ENCODE measurements around the gene SCAMP5. TPM values are rescaled to one million over a fixed set of nuclear protein-coding genes. Genes with fewer than 3 reads are reported as not detected.

SCAMP5 gene
- total RNA-seq, 1 donor from 2014 or later: 1.9 TPM

GRCh38 chr15:75034615-75035014 is 39.3 kb downstream of the SCAMP5 start:
- intact Hi-C loops (cut with DNase I): no loop called here
- ATAC-seq: no peak
- DNase-seq (ENCODE audit: missing footprints): no peak

- no peak for DNase-seq (ENCODE audit: missing footprints)
- no peak for ATAC-seq
- intact Hi-C loops (cut with DNase I): no loop called here
These were observed 40.9 kb downstream of the SCAMP5 start for GRCh38 chr15:75036212-75036616.

DNA sequence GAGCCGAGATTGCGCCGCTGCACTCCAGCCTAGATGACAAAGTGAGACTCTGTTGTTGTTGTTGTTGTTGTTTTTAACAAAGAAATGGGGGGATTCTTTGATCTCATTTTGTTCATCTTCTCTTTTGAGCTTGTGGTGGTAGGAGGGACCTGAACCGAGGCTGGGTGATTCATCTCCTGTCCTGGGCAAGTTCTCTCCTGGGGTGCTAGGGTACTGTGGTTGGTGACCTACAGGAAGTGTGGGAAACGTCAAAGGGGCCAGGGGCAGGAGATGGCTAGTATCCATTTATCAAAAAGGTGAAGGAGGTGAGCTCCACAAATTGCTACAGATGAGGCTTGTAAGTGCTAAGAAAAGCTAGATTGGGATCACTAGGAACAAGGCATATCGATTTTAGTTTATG is 42.3 kb downstream of the SCAMP5 start:
- DNase-seq (ENCODE audit: missing footprints) (no peak), ATAC-seq (no peak)
- intact Hi-C loops (cut with DNase I): no loop called here

DNA sequence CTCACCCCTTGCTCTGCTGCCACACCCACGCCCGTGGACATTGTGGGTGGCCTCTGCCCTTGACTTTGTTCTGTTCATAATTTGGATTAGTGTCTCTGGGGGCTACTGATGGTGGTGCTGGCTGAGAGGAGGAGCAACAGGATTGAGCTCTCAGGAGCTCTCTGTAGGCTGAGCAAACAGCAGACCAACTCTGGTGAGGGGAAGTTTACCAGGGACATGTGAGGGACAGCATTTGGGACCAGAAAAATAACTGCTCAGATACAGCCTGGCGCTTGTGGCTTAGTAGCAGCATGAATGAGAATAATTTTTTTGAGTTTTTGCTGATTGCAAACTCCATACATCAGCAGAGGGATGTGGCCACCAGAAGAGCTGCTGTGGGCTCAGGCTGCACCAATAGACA is 42.9 kb downstream of the SCAMP5 start:
- no peak for ATAC-seq
- no peak for DNase-seq (ENCODE audit: missing footprints)
- intact Hi-C loops (cut with DNase I): no loop called here

DNA sequence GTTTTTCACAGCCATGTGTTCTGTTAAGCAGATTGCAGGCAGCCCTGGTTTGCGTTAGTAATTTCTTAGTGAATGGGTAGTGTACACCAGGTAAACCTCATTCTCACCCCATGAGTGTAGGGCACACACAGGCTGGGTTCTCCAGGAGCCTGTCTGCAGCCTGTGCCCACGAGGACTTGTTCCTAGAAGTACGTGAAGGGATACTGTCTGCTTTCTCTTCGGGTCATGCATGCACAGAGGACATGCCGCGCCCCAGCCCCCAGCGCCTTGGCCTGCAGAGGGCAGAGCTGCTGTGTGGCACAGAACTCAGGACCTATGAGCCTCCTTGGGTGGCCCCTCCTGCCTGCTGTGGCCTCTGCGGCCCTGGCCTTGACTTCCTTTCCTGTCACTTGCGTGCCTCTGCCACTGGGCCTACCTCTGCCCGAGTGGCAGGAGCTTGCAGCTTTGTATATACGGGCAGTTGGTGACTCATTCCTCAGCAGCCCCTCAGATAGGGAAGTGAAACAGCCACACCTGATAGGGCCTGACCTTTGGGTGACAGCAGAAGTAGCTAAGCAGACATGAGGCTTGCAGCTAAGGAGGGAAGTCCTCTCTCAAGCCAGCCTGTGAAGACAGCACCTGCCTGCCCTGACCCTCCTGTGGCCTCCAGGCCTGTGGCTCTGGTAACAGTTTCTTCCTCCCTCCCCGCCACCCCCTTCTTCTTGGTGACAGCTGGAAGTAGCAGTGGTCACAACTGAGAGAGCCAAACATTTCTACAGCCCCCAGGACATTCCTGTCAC is 47.6 kb downstream of the SCAMP5 start:
- DNase-seq (ENCODE audit: missing footprints) (peak; percentile 96), ATAC-seq (peak; percentile 63)
- intact Hi-C loops (cut with DNase I): loop anchor here (1.0 kb wide), 2 partner anchors 47 to 161 kb away; no protein-coding TSS in a partner anchor

DNA sequence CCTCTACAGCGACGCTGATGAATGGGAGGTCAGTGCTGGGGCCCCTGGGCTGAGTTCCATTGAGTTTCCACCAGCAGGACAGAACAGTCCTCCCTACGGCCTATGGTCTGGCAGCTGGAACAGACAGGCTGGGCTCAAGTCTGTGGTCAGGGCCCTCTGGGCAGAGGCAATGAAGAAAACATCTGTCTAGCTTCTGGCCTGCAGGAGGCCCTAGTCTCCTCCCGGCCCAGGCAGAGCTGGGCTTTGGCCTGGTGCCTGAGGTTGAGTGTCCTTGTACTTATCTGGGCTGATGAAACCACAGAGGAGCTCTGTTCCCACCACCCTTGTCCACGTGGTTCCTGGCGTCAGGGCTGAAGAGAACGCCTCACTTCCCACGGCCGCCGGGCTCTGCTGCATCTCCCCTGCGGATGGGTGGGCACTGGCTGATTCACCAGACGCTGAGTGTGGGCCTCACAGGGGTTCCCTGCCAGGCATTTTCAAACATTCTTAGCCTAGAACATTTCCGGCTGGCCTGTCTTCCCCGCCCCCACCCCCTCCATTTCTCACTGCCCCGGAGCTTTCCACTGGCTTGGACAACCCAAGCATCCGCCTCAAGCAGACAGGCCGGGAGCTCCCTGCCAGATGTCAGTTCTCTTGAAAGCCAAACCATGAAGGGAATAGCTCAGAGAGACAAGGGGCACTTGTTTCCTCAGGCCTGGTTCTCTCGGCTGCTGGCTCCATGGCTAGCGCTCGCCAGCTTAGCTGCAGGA is 48.3 kb downstream of the SCAMP5 start:
- ATAC-seq (peak; percentile 94), DNase-seq (ENCODE audit: missing footprints) (peak; percentile 99)
- intact Hi-C loops (cut with DNase I): loop anchor here (1.0 kb wide), 2 partner anchors 47 to 161 kb away; no protein-coding TSS in a partner anchor

DNA sequence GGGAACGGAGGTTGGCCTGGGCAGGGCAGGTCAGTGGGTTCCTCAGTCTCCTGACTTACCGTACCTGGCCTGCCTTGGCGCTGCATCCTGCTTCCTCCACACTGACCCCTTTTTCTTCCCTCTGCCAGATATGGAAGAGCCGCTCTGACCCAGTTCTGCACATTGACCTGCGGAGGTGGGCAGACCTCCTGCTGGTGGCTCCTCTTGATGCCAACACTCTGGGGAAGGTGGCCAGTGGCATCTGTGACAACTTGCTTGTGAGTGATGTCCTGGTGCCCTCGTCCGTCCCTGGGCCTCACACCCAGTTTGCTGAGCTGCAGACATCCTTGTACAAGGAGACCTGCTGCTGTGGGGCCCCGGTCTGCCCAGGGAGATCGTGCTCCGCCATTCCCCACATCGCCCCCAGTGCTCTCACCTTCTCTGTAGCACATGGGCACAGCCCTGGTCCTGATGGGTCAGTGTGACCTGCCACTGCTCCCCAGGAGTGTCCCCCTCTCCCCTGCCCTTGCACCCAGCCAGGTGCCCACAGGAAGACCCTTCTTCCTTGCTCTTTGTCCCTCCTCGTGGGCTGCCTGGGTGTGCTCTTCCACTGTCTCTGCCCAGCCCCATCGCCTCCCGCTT is 49.0 kb downstream of the SCAMP5 start:
- no peak for DNase-seq (ENCODE audit: missing footprints)
- intact Hi-C loops (cut with DNase I): no loop called here
- ATAC-seq: no peak

DNA sequence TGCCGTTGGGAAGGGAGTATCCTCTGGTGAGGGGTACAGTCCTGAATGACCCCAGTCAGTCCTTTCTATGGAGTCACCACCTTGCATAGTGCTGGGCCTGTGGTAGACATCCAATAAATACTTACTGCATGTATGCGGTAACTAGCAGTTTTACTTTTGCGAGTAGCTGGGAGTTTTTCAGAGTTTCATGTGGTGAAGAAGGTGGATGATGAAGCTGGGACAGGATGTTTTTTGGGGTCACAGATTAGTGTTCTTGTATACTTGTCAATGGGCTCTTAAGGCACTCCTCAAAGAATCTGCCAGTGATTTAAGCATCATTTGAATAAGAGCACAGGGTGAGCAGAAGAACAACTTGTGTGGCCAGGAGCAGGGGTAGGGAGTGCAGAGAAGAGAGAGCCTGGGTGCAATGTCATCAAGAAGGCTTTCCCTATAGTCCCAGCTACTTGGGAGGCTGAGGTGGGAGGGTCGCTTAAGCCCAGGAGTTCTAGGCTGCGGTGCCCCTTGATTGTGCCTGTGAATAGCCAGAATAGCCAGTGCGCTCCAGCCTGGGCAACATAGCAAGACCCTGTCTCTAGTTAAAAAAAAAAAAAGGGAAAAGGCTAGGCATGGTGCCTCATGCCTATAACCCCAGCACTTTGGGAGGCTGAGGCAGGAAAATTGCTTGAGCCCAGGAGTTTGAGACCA is 50.1 kb downstream of the SCAMP5 start:
- intact Hi-C loops (cut with DNase I): no loop called here
- no peak for DNase-seq (ENCODE audit: missing footprints)

DNA sequence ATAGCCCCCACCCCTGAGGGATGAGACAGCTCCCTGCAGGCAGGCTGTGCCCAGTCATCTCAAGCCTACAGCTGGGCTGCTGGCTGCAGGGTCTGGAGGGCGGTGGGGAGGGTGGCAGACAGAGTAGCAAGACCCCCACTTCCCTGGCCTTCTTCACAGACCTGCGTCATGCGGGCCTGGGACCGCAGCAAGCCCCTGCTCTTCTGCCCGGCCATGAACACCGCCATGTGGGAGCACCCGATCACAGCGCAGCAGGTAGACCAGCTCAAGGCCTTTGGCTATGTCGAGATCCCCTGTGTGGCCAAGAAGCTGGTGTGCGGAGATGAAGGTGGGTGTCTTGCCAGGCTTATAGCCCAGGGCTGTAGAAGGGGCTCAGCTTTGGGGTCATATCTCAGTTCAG is 53.0 kb downstream of the SCAMP5 start:
- ATAC-seq (no peak), DNase-seq (ENCODE audit: missing footprints) (no peak)
- intact Hi-C loops (cut with DNase I): no loop called here

More for the DNA sequence above, 50.1 kb downstream of the SCAMP5 start:
- no peak for ATAC-seq

DNA sequence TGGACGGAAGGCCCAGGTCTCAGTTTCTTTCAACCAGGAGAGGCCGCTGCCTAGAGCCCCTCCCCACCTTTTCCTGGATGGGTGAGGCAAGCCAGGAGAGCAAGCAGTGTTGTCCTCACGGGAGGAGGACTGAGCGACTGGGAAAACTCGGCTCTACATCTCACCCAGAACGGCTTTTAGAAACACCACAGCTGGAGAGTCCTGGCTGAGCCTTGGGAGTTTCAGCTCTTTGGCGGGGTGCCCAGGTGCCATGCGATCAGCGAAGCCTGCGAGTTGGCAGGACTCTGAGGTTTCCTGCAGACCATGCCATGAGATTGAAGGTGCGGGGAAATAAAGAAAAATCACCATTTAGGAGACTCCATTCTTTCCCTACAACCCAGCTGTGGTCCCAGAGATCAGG is 54.0 kb downstream of the SCAMP5 start:
- ATAC-seq (peak; percentile 46), DNase-seq (ENCODE audit: missing footprints) (peak; percentile 81)
- intact Hi-C loops (cut with DNase I): no loop called here

- ATAC-seq: no peak
- intact Hi-C loops (cut with DNase I): no loop called here
These were observed 54.9 kb downstream of the SCAMP5 start for GRCh38 chr15:75050283-75050682.

DNA sequence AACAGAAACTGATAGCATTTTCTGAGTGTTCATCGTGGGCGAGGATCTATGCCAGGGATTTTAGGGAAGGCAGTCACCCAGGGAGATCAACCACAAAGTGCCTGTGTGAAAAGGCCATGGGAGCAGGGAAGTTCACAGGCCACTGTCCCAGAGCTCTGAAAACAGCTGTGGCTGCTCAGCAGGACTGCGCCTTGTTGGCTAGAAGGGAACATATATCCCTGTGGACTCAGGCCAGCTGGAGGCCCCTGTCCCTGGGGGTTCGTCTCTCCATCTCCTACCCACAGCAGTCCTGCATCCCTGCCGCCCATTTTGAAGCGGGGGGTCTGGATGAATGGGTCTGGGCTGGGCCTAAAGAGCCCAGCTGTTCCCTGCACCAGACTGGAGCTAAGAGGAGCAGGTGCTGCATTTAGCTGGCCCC is 55.8 kb downstream of the SCAMP5 start:
- DNase-seq (ENCODE audit: missing footprints) (no peak), ATAC-seq (peak; percentile 16)
- intact Hi-C loops (cut with DNase I): no loop called here

More at GRCh38 chr15:75050283-75050682, 54.9 kb downstream of the SCAMP5 start:
- no peak for DNase-seq (ENCODE audit: missing footprints)

DNA sequence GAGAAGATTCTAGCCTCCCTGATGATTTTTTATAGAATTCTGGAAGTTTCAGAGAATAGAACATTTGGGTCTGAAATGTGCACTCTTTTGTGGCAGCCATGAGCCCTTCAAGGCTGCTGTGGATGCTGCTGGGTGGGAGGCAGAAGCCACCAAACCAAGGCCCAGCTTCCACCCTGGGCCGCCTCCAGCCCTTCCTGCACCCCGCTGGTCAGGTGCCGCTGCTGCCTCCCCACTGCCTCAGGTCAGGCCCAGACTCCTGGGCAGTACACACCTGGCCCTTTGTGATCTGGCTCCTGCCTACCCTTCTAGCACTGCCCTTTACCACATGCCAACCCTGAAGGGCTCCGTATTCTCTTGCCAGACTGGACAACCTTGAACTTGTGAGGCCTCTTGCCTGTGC is 56.3 kb downstream of the SCAMP5 start:
- peak; percentile 27 for ATAC-seq
- DNase-seq (ENCODE audit: missing footprints): no peak
- intact Hi-C loops (cut with DNase I): no loop called here

DNA sequence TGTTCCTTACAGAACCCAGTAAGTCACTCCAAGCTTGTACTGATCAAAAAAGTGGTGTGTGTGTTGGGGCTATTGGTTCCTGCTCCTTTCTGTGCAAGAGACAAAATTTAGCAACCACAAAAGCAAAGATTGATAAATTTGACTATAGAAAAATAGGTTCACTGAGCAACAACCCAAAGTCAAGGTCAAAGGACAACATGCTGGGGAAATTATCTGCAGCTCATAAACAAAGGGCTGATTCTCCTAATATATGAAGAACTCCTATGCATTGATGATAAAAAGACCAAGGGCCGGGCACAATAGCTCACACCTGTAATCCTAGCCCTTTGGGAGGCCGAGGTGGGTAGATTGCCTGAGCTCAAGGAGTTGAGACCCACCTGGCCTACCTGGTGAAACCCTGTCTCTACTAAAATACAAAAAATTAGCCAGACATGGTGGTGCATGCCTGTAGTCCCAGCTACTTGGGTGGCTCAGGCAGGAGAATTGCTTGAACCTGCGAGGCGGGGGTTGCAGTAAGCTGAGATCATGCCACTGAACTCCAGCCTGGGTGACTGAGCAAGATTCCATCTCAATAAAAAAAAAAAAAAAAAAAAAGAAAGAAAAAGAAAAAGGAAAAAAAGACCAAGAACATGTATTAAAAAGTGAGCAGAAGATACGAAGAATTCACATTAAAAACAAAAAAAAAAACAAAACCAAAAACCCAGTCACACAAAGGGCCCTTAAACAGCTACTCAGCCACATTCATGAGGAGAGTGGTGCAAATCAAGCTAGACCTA is 57.8 kb downstream of the SCAMP5 start:
- intact Hi-C loops (cut with DNase I): no loop called here
- no peak for DNase-seq (ENCODE audit: missing footprints)
- no peak for ATAC-seq

- intact Hi-C loops (cut with DNase I): no loop called here
- DNase-seq (ENCODE audit: missing footprints) (no peak), ATAC-seq (no peak)
These were observed 58.4 kb downstream of the SCAMP5 start for GRCh38 chr15:75053748-75054125.

GRCh38 chr15:75054172-75054897 is 59.0 kb downstream of the SCAMP5 start:
- ATAC-seq (no peak), DNase-seq (ENCODE audit: missing footprints) (no peak)
- intact Hi-C loops (cut with DNase I): no loop called here

DNA sequence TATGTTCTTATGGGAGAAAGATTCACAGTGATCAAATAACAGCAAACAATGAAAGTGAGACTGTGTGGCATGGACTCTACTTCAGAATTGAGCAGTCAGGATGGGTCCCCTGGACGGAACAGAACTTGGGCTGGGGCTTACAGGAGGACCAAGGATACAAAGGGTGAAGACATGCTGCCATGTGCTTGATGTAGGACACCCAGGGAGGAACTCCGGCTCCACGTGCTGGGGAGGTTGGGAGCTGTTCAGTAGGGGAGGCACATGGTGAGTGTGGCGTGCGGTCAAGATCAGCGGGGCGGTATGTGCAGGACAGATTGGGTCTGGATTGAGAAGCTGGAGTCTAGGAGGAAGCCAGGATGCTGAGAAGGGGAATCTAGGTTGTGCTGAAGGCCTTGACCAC is 60.7 kb downstream of the SCAMP5 start:
- ATAC-seq: no peak
- no peak for DNase-seq (ENCODE audit: missing footprints)
- intact Hi-C loops (cut with DNase I): no loop called here

All from Right ventricle myocardium inferior (tissue), 1 donor.